MV-4-11 (cell line): ENCODE measurements around the gene MESP1.

Source experiments
- DNase-seq: peaks from one replicate; lab custom pipeline; 2025; lab: John Stamatoyannopoulos, UW

The MESP1 gene

GRCh38 chr15:89723031-89723430 lies 28.0 kb downstream of the MESP1 start:
- no peak for DNase-seq

- peak; percentile 73 for DNase-seq
Measured at GRCh38 chr15:89714775-89715174, 36.3 kb downstream of the MESP1 start.

DNA sequence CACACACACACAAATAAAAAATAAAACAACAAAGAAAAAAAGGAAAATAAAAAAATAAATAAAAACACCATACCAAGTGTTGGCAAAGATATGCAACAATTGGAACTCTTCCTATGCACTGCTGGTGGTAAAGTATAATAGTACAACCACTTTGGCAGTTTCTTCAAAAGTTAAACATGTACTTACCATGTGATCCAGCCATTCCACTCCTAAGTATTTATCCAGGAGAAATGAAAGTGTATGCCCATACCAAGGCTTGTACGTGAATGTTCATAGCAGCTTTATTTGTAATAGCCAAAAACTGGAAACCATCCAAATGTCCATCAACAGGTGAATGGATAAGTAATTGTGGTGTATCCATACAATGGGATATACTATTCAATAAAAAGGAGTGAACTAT lies 43.5 kb downstream of the MESP1 start:
- no peak for DNase-seq

DNA sequence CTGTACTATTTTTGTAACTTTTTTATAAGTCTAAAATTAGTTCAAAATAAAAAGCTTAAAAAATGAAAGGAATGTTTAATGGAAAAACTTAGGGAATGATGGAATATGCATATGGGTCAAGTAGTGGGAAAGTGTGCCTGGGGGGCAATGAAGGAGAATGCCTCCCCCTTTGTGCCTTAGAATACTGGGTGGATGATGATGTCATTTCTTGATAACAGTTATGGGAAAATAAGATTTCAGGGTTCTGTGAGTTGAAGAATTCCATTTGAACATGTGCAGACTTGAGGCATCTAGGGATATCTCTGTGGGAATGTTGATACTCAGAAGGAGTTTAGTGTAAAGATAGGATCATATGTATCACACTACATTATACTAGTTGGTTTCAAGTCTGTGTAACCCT lies 46.6 kb downstream of the MESP1 start:
- no peak for DNase-seq
